IMR-90 (cell line): ENCODE measurements around the gene PALLD. TPM values are rescaled to one million over a fixed set of nuclear protein-coding genes. Genes with fewer than 3 reads are reported as not detected.

ENCODE experiments used
- ATAC-seq: fragments of 200-7000 bp; cut with Tn5 transposase; 2 replicates; pipeline ENCODE4 v1.9.1; 2020; ENCODE audit warnings: low read depth, mild to moderate bottlenecking, moderate library complexity
- BruUV-seq: library from RNA; stranded (reverse); fragments of 400-500 nt; replicated peaks from 2 replicates; lab custom pipeline; 2021; lab: Mats Ljungman, UMichigan
- CTCF ChIA-PET: fragments of 300-600 bp; formaldehyde crosslinking; extraction: SDS; loops from one replicate; lab custom pipeline; 2021; ENCODE audit warnings: antibody characterized with exemption; lab: Yijun Ruan, JAX
- POLR2A ChIA-PET: fragments of 300-600 bp; sonication (Branson Sonifier 250); formaldehyde crosslinking; loops from one replicate; lab custom pipeline; 2022; ENCODE audit warnings: antibody characterized with exemption; ENCODE audit not compliant: unreplicated experiment; lab: Charles Lee
- DNase-seq: peaks from one replicate; pipeline ENCODE4 v3.0.0; 2013
- H2AFZ ChIP-seq: replicated peaks from 2 replicates; pipeline ENCODE3; 2013; ENCODE audit warnings: low read length, mild to moderate bottlenecking; ENCODE audit not compliant: poor library complexity
- H2AK5ac ChIP-seq: 2 replicates; pipeline ENCODE4 v1.6.1; 2013; ENCODE audit warnings: low read depth, low read length, inconsistent platforms
- H2AK9ac ChIP-seq: replicated peaks from 2 replicates; pipeline ENCODE3; 2013; ENCODE audit warnings: mild to moderate bottlenecking, low read depth, low read length, moderate library complexity; ENCODE audit not compliant: poor library complexity
- H2BK120ac ChIP-seq: 2 replicates; pipeline ENCODE4 v1.6.1; 2013; ENCODE audit warnings: low read depth, low read length, inconsistent platforms
- H2BK15ac ChIP-seq: 3 replicates; pipeline ENCODE4 v1.6.1; 2013; ENCODE audit warnings: low read depth, low read length, inconsistent platforms
- H2BK20ac ChIP-seq: 2 replicates; pipeline ENCODE4 v1.6.1; 2013; ENCODE audit warnings: low read depth, mild to moderate bottlenecking, inconsistent platforms, low read length, moderate library complexity
- H2BK5ac ChIP-seq: 2 replicates; pipeline ENCODE4 v1.6.1; 2013; ENCODE audit warnings: mild to moderate bottlenecking, low read depth, low read length, inconsistent platforms; ENCODE audit not compliant: poor library complexity, severe bottlenecking
- H3K14ac ChIP-seq: replicated peaks from 2 replicates; pipeline ENCODE4 v1.6.1; 2013; ENCODE audit warnings: low read depth, low read length, inconsistent platforms
- H3K18ac ChIP-seq: 2 replicates; pipeline ENCODE4 v1.6.1; 2013; ENCODE audit warnings: low read depth, low read length, control low read depth
- H3K23ac ChIP-seq: 2 replicates; pipeline ENCODE4 v1.6.1; 2013; ENCODE audit warnings: low read depth, low read length, inconsistent platforms
- H3K27ac ChIP-seq: 2 replicates; pipeline ENCODE4 v1.5.1; 2013; ENCODE audit warnings: mild to moderate bottlenecking, control low read depth, low read length; ENCODE audit not compliant: insufficient read depth
- H3K27me3 ChIP-seq: 2 replicates; pipeline ENCODE4 v1.6.1; 2013; ENCODE audit warnings: low read length; ENCODE audit not compliant: control insufficient read depth, insufficient read depth
- H3K36me3 ChIP-seq: 2 replicates; pipeline ENCODE4 v1.6.1; 2013; ENCODE audit warnings: low read length, mixed read lengths; ENCODE audit not compliant: control insufficient read depth, insufficient read depth
- H3K4ac ChIP-seq: 2 replicates; pipeline ENCODE4 v1.6.1; 2013; ENCODE audit warnings: low read depth, low read length, inconsistent platforms
- H3K4me1 ChIP-seq: 2 replicates; pipeline ENCODE4 v1.6.1; 2013; ENCODE audit warnings: low read length, mixed read lengths; ENCODE audit not compliant: control insufficient read depth, insufficient read depth
- H3K4me2 ChIP-seq: 2 replicates; pipeline ENCODE4 v1.6.1; 2013; ENCODE audit warnings: low read depth, mild to moderate bottlenecking, control low read depth, low read length, moderate library complexity
- H3K4me3 ChIP-seq: 2 replicates; pipeline ENCODE4 v1.5.1; 2013; ENCODE audit warnings: low read depth, mild to moderate bottlenecking, control low read depth, low read length, moderate library complexity; ENCODE audit not compliant: insufficient read depth
- H3K56ac ChIP-seq: 2 replicates; pipeline ENCODE4 v1.6.1; 2013; ENCODE audit warnings: low read length, inconsistent platforms; ENCODE audit not compliant: insufficient read depth; ENCODE audit errors: extremely low read depth
- H3K79me1 ChIP-seq, 2 experiments: 2 replicates each; pipeline ENCODE4 v1.6.1; 2013; ENCODE audit warnings: low read length in 2 of 2, inconsistent platforms in 1 of 2, low read depth in 1 of 2
- H3K9ac ChIP-seq: 2 replicates; pipeline ENCODE4 v1.6.1; 2013; ENCODE audit warnings: low read depth, low read length, control low read depth
- H3K9me1 ChIP-seq: 2 replicates; pipeline ENCODE4 v1.6.1; 2013; ENCODE audit warnings: low read length, inconsistent platforms; ENCODE audit not compliant: insufficient read depth
- H3K9me3 ChIP-seq: 2 replicates; pipeline ENCODE4 v1.6.1; 2013; ENCODE audit warnings: low read length; ENCODE audit not compliant: control insufficient read depth, insufficient read depth
- H4K20me1 ChIP-seq: 2 replicates; pipeline ENCODE4 v1.6.1; 2013; ENCODE audit warnings: low read length, inconsistent platforms; ENCODE audit not compliant: insufficient read depth
- H4K5ac ChIP-seq: 2 replicates; pipeline ENCODE4 v1.6.1; 2013; ENCODE audit warnings: mild to moderate bottlenecking, low read depth, low read length, control low read depth
- H4K8ac ChIP-seq, 2 experiments: 2 replicates each; pipeline ENCODE4 v1.6.1; 2013; ENCODE audit warnings: low read depth in 2 of 2, low read length in 2 of 2, control low read depth in 1 of 2, inconsistent platforms in 1 of 2
- H4K91ac ChIP-seq: 2 replicates; pipeline ENCODE4 v1.6.1; 2013; ENCODE audit warnings: low read depth, low read length, inconsistent platforms; ENCODE audit not compliant: insufficient read depth
- BHLHE40 ChIP-seq: fragments of 150-350 bp; IDR thresholded peaks from 2 replicates; pipeline ENCODE4 v1.6.1; 2016; ENCODE audit warnings: mild to moderate bottlenecking, low read depth, low read length
- CEBPB ChIP-seq: IDR thresholded peaks from 2 replicates; pipeline ENCODE4 v1.6.1; 2012; ENCODE audit warnings: low read depth, low read length, improper control_type of control experiment
- CTCF ChIP-seq: conservative IDR thresholded peaks from 2 replicates; pipeline ENCODE4 v1.5.1; 2012; ENCODE audit warnings: mild to moderate bottlenecking, low read depth, low read length, improper control_type of control experiment
- MAFK ChIP-seq: IDR thresholded peaks from 2 replicates; pipeline ENCODE4 v1.6.1; 2012; ENCODE audit warnings: low read depth, low read length, improper control_type of control experiment
- NFE2L2 ChIP-seq: fragments of 150-350 bp; IDR thresholded peaks from 2 replicates; pipeline ENCODE4 v1.6.1; 2016; ENCODE audit warnings: low read depth, mild to moderate bottlenecking, low read length
- RAD21 ChIP-seq: IDR thresholded peaks from 2 replicates; pipeline ENCODE4 v1.6.1; 2012; ENCODE audit warnings: low read length, improper control_type of control experiment
- WGBS, 2 experiments: methylation state at CpG; one replicate each; pipeline versions ENCODE4 v1.1.5 to v1.1.7; 2013; ENCODE audit warnings: missing lambda C conversion rate in 2 of 2; ENCODE audit not compliant: insufficient read length in 1 of 2; ENCODE audit errors: extremely low coverage in 2 of 2; 5-methylcytosine and 5-hydroxymethylcytosine counted together
- dilution Hi-C: fragments of 300-500 bp; cut with HindIII; formaldehyde crosslinking; loops from one replicate; pipeline ENCODE4 v1.14.3; 2018; ENCODE audit warnings: low sequenced_read_pairs; ENCODE audit not compliant: unreplicated experiment
- in situ Hi-C: fragments of 300-500 bp; cut with MboI; formaldehyde crosslinking; loops from 3 replicates; pipeline ENCODE4 v1.14.3; 2019; ENCODE audit warnings: low sequenced_read_pairs, inconsistent platforms, mixed read lengths
- intact Hi-C: fragments of 100-400 bp; cut with micrococcal nuclease; formaldehyde crosslinking; loops from 2 replicates; pipeline ENCODE4 v1.10.0; 2022
- polyA plus RNA-seq, 3 experiments: library from polyadenylated mRNA; depleted of rRNA; stranded (reverse); fragments of >200 nt; gene quantifications; 2 replicates each; pipeline ENCODE4 v1.2.3, GENCODE V29; 2012; ENCODE audit warnings: low replicate concordance in 1 of 3
- total RNA-seq: library from RNA; depleted of rRNA; stranded (reverse); fragments of >200 nt; gene quantifications from 2 replicates; pipeline ENCODE4 v1.2.3, GENCODE V29; 2012

Gene PALLD
- total and polyA plus RNA-seq, 2 of the 4 experiments (the other 2 are of a cell fraction): 91.0 to 91.9 TPM

- Histone ChIP-seq H3K9me1 (no peaks in the 10 kb centered on the region), H3K4me2 (peak overlapping the region; percentile 46; the same call in 1 of the 2 replicates), H3K27me3 (no peaks in the 10 kb centered on the region), H4K91ac (no peak overlapping the region), H3K4me3 (no peak overlapping the region), H3K9me3 (no peaks in the 10 kb centered on the region), H4K8ac (no peak overlapping the region; a peak in 1 of 4 replicates), H2BK120ac (peak overlapping the region; percentile 28; the same call in 1 of the 2 replicates), H2BK15ac (no peak overlapping the region), H3K4ac (peak overlapping the region; percentile 12), H4K20me1 (no peaks in the 10 kb centered on the region), H3K27ac (no peak overlapping the region), H3K14ac (no peak overlapping the region; the same call in 1 of the 2 replicates), H3K4me1 (peaks cover 14% of the 10 kb centered on the region), H2AFZ (no peak overlapping the region), H3K18ac (peak overlapping the region; percentile 82), H2AK9ac (no peak overlapping the region), H3K56ac (peak overlapping the region; percentile 26; the same call in 1 of the 2 replicates), H4K5ac (peak overlapping the region; percentile 30; the same call in 1 of the 2 replicates), H2AK5ac (peak overlapping the region; percentile 32; the same call in 1 of the 2 replicates), H3K36me3 (no peaks in the 10 kb centered on the region), H2BK5ac (peak overlapping the region; percentile 55), H2BK20ac (0 out of 2 replicates have a peak overlapping the region, but pooled peaks have one; percentile 18), H3K23ac (peak overlapping the region; percentile 18; the same call in 1 of the 2 replicates), H3K79me1 (no peaks in the 10 kb centered on the region), H3K9ac (no peak overlapping the region)
- TF ChIP-seq RAD21: no peak
- TF ChIP-seq MAFK: peak; percentile 38; the same call in 1 of the 2 replicates
- TF ChIP-seq NFE2L2: no peak
- TF ChIP-seq BHLHE40: no peak
- TF ChIP-seq CTCF: no peak
- peak; percentile 20; the same call in 1 of the 2 replicates for TF ChIP-seq CEBPB
- intact Hi-C loops (loop anchor here (2.0 to 10.0 kb wide), 3 partner anchors 110 to 380 kb away; partner anchors contain the start of gene DDX60), dilution Hi-C loops (no loop called here), in situ Hi-C loops (loop anchor here (25.0 kb wide), 1 partner anchor 508 kb away; no protein-coding TSS in a partner anchor)
- ChIA-PET POLR2A (interaction anchor here (1.2 kb wide), 1 partner anchor 161 kb away, joined by 3 read pairs; no protein-coding TSS in a partner anchor), CTCF (interaction anchor here (1.2 to 1.6 kb wide), 2 partner anchors 15 to 110 kb away, joined by 5 to 6 read pairs; no protein-coding TSS in a partner anchor)
- ATAC-seq (no peak; the same call in 1 of the 2 replicates), DNase-seq (no peak)
- no CpG with 5 or more reads among the region's 2 CpGs for WGBS, 2 experiments
- no TSS peak for BruUV-seq
Measured at GRCh38 chr4:168695288-168695687, 198.4 kb downstream of the PALLD start.
